ENCODE data around the gene ATP2B3.
"Not testable (repeated sequence)": the region's sequence is repeated elsewhere in the genome, so short reads cannot be mapped to it uniquely, and the experiment has no call there.

ATP2B3 gene

DNA sequence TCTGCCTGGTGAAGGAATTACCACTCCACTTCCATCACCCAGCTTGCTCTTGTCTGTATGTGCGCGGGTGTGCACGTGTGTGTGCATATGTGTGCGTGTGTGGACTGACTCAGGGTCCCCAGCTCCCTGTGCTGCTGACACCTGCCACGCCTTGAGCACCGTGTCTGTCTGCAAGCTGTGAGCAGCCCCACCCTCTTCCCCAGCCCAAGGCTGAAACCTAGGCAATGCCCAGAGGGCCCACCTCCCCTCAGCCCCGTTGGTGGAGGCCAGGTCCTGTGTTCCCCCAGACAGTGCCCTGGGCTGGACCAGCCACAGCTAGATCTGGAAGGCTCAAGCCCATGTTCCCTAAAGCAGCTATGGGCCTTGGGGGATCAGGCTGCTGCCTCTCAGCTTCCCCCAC is 83.5 kb downstream of the ATP2B3 start:
- Histone ChIP-seq H3K36me3 (ENCODE audit: control insufficient read depth in 4 of 4, insufficient read depth in 4 of 4, low read length in 3 of 4) (peaks cover 0 to 2% (median under 1%) of the 10 kb centered on the region in 4 experiments), H3K4me1 (ENCODE audit: control extremely low read depth in 1 of 4, control insufficient read depth in 4 of 4, insufficient read depth in 4 of 4, low read length in 3 of 4) (peaks cover 6 to 21% (median 10%) of the 10 kb centered on the region in 4 experiments), H3K4me3 (ENCODE audit: control insufficient read depth in 1 of 7, extremely low read depth in 1 of 7, insufficient read depth in 4 of 7, low read depth in 2 of 7, low read length in 6 of 7) (no peak overlapping the region), H3K27ac (ENCODE audit: insufficient read depth in 1 of 2, low read depth in 1 of 2, low read length in 2 of 2, poor library complexity in 1 of 2, severe bottlenecking in 2 of 2) (no peak overlapping the region), H3K27me3 (replicated peaks in 2 of 5; ENCODE audit: control insufficient read depth in 4 of 5, insufficient read depth in 5 of 5, low read length in 4 of 5) (peaks cover 0 to 24% (median 0%) of the 10 kb centered on the region in 5 experiments), H3K9me3 (ENCODE audit: control extremely low read depth in 1 of 5, control insufficient read depth in 4 of 5, insufficient read depth in 2 of 5, low read depth in 1 of 5, low read length in 4 of 5) (peaks cover 0 to 10% (median 0%) of the 10 kb centered on the region in 5 experiments)
- DNase-seq = no peak
- 91% methylated on average over 7 of the region's 7 CpGs for WGBS (ENCODE audit: insufficient coverage)
- ChIA-PET POLR2A (no interaction called here), CTCF (interaction anchor here (1.0 to 2.9 kb wide), 4 partner anchors 9 to 47 kb away, joined by 3 to 14 read pairs (median 4); no protein-coding TSS in a partner anchor)

DNA sequence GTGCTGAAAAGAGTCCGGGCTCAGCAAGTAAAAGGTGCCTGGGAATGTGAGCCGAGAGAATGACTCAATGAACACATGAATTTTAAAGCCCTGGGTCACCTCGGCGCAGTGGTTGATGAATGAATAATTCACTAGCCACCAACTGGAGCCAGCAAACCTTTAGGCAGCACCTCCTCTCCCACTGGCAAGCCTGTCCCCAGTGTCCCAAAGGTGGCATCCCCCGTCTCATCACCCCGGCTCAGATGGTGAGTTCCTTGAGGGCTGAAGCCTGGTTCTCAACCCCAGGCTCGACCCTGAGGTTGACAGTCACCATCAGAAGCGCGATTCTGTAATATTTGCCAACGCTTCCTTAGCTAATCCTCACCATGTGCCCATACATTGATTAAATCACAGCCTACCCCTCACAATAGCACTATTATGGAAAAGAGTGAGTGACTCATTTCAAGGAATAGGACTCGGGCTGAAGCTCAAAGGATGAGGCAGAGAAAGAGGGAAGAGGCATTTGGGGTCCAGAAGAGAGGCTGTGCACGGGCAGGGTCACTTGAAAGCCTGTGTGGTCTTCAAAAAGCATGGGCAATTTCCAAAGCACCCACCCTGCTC is 84.2 kb downstream of the ATP2B3 start:
- DNase-seq = no peak
- Histone ChIP-seq H3K4me3 (ENCODE audit: control insufficient read depth in 1 of 7, extremely low read depth in 1 of 7, insufficient read depth in 4 of 7, low read depth in 2 of 7, low read length in 6 of 7) (no peak overlapping the region), H3K4me1 (ENCODE audit: control extremely low read depth in 1 of 4, control insufficient read depth in 4 of 4, insufficient read depth in 4 of 4, low read length in 3 of 4) (peaks cover 6 to 21% (median 10%) of the 10 kb centered on the region in 4 experiments), H3K27me3 (replicated peaks in 2 of 5; ENCODE audit: control insufficient read depth in 4 of 5, insufficient read depth in 5 of 5, low read length in 4 of 5) (peaks cover 0 to 24% (median 2%) of the 10 kb centered on the region in 5 experiments), H3K9me3 (ENCODE audit: control extremely low read depth in 1 of 5, control insufficient read depth in 4 of 5, insufficient read depth in 2 of 5, low read depth in 1 of 5, low read length in 4 of 5) (peaks cover 0 to 10% (median 0%) of the 10 kb centered on the region in 5 experiments), H3K27ac (ENCODE audit: insufficient read depth in 1 of 2, low read depth in 1 of 2, low read length in 2 of 2, poor library complexity in 1 of 2, severe bottlenecking in 2 of 2) (no peak overlapping the region), H3K36me3 (ENCODE audit: control insufficient read depth in 4 of 4, insufficient read depth in 4 of 4, low read length in 3 of 4) (peaks cover 0 to 2% (median 0%) of the 10 kb centered on the region in 4 experiments)
- CTCF ChIA-PET = interaction anchor here (1.1 to 2.9 kb wide), 4 partner anchors 8 to 43 kb away, joined by 3 to 14 read pairs (median 5); no protein-coding TSS in a partner anchor
- 90% methylated on average over 4 of the region's 12 CpGs for whole genome bisulfite sequencing (ENCODE audit: insufficient coverage)
- POLR2A ChIA-PET = no interaction called here

DNA sequence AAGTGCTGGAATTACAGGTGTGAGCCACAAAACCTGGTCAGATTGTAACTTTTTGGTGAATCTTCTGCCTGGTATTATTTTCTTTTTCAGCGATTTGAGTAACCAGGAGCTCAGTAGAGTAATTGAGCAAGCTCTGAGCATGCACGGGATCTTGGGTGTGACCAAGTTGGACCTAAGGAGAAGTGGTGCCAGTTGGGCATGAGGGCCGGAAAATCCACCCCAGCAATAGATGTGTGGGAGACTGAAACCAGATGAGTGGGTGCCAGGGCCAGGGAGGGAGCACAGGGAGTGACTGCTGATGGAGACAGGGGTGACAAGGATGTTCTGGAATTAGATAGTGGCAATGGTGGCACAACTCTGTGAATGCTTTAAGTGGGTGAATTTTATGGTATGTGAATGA is 85.2 kb downstream of the ATP2B3 start:
- POLR2A ChIA-PET = no interaction called here
- H3K27me3 ChIP-seq (replicated peaks in 2 of 5; ENCODE audit: control insufficient read depth in 4 of 5, insufficient read depth in 5 of 5, low read length in 4 of 5) = peaks cover 0 to 20% (median 2%) of the 10 kb centered on the region in 5 experiments
- H3K4me1 ChIP-seq (ENCODE audit: control extremely low read depth in 1 of 4, control insufficient read depth in 4 of 4, insufficient read depth in 4 of 4, low read length in 3 of 4) = peaks cover 6 to 19% (median 10%) of the 10 kb centered on the region in 4 experiments
- H3K4me3 ChIP-seq (ENCODE audit: control insufficient read depth in 1 of 7, extremely low read depth in 1 of 7, insufficient read depth in 4 of 7, low read depth in 2 of 7, low read length in 6 of 7) = no peak overlapping the region
- no peak for DNase-seq
- 100% methylated on average over 3 of the region's 3 CpGs for WGBS (ENCODE audit: insufficient coverage)
- H3K36me3 ChIP-seq (ENCODE audit: control insufficient read depth in 4 of 4, insufficient read depth in 4 of 4, low read length in 3 of 4) = no peaks in the 10 kb centered on the region
- CTCF ChIA-PET = interaction anchor here (1.0 to 1.5 kb wide), 4 partner anchors 28 to 65 kb away, joined by 3 to 6 read pairs (median 4); no protein-coding TSS in a partner anchor
- peaks cover 0 to 6% (median 0%) of the 10 kb centered on the region in 5 experiments for H3K9me3 ChIP-seq (ENCODE audit: control extremely low read depth in 1 of 5, control insufficient read depth in 4 of 5, insufficient read depth in 2 of 5, low read depth in 1 of 5, low read length in 4 of 5)
- no peak overlapping the region for H3K27ac ChIP-seq (ENCODE audit: insufficient read depth in 1 of 2, low read depth in 1 of 2, low read length in 2 of 2, poor library complexity in 1 of 2, severe bottlenecking in 2 of 2)

- ChIA-PET POLR2A (no interaction called here), CTCF (interaction anchor here (1.0 to 1.5 kb wide), 2 partner anchors 50 to 64 kb away, joined by 3 to 6 read pairs; no protein-coding TSS in a partner anchor)
- Histone ChIP-seq H3K27me3 (replicated peaks in 2 of 5; ENCODE audit: control insufficient read depth in 4 of 5, insufficient read depth in 5 of 5, low read length in 4 of 5) (peaks cover 0 to 16% (median 2%) of the 10 kb centered on the region in 5 experiments), H3K4me3 (ENCODE audit: control insufficient read depth in 1 of 7, extremely low read depth in 1 of 7, insufficient read depth in 4 of 7, low read depth in 2 of 7, low read length in 6 of 7) (no peak overlapping the region), H3K9me3 (ENCODE audit: control extremely low read depth in 1 of 5, control insufficient read depth in 4 of 5, insufficient read depth in 2 of 5, low read depth in 1 of 5, low read length in 4 of 5) (peaks cover 0 to 5% (median 0%) of the 10 kb centered on the region in 5 experiments), H3K27ac (ENCODE audit: insufficient read depth in 1 of 2, low read depth in 1 of 2, low read length in 2 of 2, poor library complexity in 1 of 2, severe bottlenecking in 2 of 2) (no peak overlapping the region), H3K36me3 (ENCODE audit: control insufficient read depth in 4 of 4, insufficient read depth in 4 of 4, low read length in 3 of 4) (no peaks in the 10 kb centered on the region), H3K4me1 (ENCODE audit: control extremely low read depth in 1 of 4, control insufficient read depth in 4 of 4, insufficient read depth in 4 of 4, low read length in 3 of 4) (peaks cover 5 to 15% (median 7%) of the 10 kb centered on the region in 4 experiments)
- WGBS (ENCODE audit: insufficient coverage) = 93% methylated on average over 16 of the region's 17 CpGs
- DNase-seq = no peak
These were observed 85.8 kb downstream of the ATP2B3 start for GRCh38 chrX:153603131-153603656.

DNA sequence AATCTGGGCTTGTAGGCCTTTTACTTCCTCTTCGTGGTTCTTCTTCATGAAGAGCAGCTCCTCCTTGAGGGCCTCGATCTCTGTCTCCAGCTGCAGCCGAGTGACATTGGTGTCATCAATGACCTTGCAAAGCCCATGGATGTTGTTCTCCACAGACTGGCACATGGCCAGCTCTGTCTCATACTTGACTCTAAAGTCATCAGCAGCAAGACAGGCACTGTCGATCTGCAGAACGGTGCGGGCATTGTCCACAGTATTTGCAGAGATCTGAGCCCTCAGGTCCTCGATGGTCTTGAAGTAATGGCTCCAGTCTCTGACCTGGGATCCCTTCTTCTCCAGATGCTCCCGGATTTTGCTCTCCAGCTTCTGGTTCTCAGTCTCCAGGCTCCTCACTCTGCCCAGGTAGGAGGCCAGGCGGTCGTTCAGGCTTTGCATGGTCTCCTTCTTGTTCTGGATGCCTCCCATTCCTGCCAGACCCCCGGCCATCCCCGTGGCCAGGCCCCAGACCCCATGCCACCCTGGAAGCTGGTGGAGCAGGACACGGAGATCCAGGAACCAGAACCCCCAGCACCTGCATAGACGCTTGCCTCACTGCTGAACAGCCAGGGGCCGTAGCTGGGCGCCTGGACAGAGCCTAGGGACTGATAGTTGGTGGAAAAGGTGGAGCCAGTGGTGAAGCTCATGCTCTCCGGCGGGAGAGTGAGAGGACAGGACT is 87.4 kb downstream of the ATP2B3 start:
- POLR2A ChIA-PET; H3K9me3 ChIP-seq (ENCODE audit: control extremely low read depth in 1 of 5, control insufficient read depth in 4 of 5, insufficient read depth in 2 of 5, low read depth in 1 of 5, low read length in 4 of 5); H3K36me3 ChIP-seq (ENCODE audit: control insufficient read depth in 4 of 4, insufficient read depth in 4 of 4, low read length in 3 of 4); H3K4me3 ChIP-seq (ENCODE audit: control insufficient read depth in 1 of 7, extremely low read depth in 1 of 7, insufficient read depth in 4 of 7, low read depth in 2 of 7, low read length in 6 of 7); H3K27ac ChIP-seq (ENCODE audit: insufficient read depth in 1 of 2, low read depth in 1 of 2, low read length in 2 of 2, poor library complexity in 1 of 2, severe bottlenecking in 2 of 2): not testable (repeated sequence)
- CTCF ChIA-PET = interaction anchor here (0.7 to 1.8 kb wide), 3 partner anchors 16 to 40 kb away, joined by 4 to 5 read pairs (median 5); no protein-coding TSS in a partner anchor
- Histone ChIP-seq H3K4me1 (ENCODE audit: control extremely low read depth in 1 of 4, control insufficient read depth in 4 of 4, insufficient read depth in 4 of 4, low read length in 3 of 4) (peaks cover 4 to 17% (median 5%) of the 10 kb centered on the region in 4 experiments), H3K27me3 (replicated peaks in 2 of 5; ENCODE audit: control insufficient read depth in 4 of 5, insufficient read depth in 5 of 5, low read length in 4 of 5) (peaks cover 0 to 16% (median 2%) of the 10 kb centered on the region in 5 experiments)
- WGBS (ENCODE audit: insufficient coverage) = 88% methylated on average over 15 of the region's 18 CpGs
- DNase-seq = peak in 1 of 3 donors; percentile 32

GRCh38 chrX:153606503-153606902 is 89.1 kb downstream of the ATP2B3 start:
- H3K9me3 ChIP-seq (ENCODE audit: control extremely low read depth in 1 of 5, control insufficient read depth in 4 of 5, insufficient read depth in 2 of 5, low read depth in 1 of 5, low read length in 4 of 5) = no peaks in the 10 kb centered on the region
- H3K27ac ChIP-seq (ENCODE audit: insufficient read depth in 1 of 2, low read depth in 1 of 2, low read length in 2 of 2, poor library complexity in 1 of 2, severe bottlenecking in 2 of 2) = no peak overlapping the region
- ChIA-PET CTCF (interaction anchor here (0.6 to 1.8 kb wide), 6 partner anchors 17 to 146 kb away, joined by 3 to 4 read pairs (median 4); no protein-coding TSS in a partner anchor), POLR2A (interaction anchor here (0.6 kb wide), 1 partner anchor 168 kb away, joined by 8 read pairs; no protein-coding TSS in a partner anchor)
- no peak overlapping the region for H3K4me3 ChIP-seq (ENCODE audit: control insufficient read depth in 1 of 7, extremely low read depth in 1 of 7, insufficient read depth in 4 of 7, low read depth in 2 of 7, low read length in 6 of 7)
- peaks cover 0 to 17% (median 5%) of the 10 kb centered on the region in 5 experiments for H3K27me3 ChIP-seq (replicated peaks in 2 of 5; ENCODE audit: control insufficient read depth in 4 of 5, insufficient read depth in 5 of 5, low read length in 4 of 5)
- peaks cover 0 to 11% (median 1%) of the 10 kb centered on the region in 4 experiments for H3K4me1 ChIP-seq (ENCODE audit: control extremely low read depth in 1 of 4, control insufficient read depth in 4 of 4, insufficient read depth in 4 of 4, low read length in 3 of 4)
- DNase-seq = no peak
- no peaks in the 10 kb centered on the region for H3K36me3 ChIP-seq (ENCODE audit: control insufficient read depth in 4 of 4, insufficient read depth in 4 of 4, low read length in 3 of 4)
- WGBS (ENCODE audit: insufficient coverage) = 90% methylated on average over 21 of the region's 23 CpGs
